Jurkat, Clone E6-1 (cell line): Measurements from ENCODE around the gene CTNND2.
"Not testable (repeated sequence)": the region's sequence is repeated elsewhere in the genome, so short reads cannot be mapped to it uniquely, and the experiment has no call there.

Experiments used
- DNase-seq: peaks from one replicate; pipeline ENCODE4 v3.0.0-alpha.2; 2011; ENCODE audit warnings: low read depth, low spot score
- H3K4me3 ChIP-seq: 2 replicates; pipeline ENCODE4 v1.5.1; 2011; ENCODE audit warnings: mild to moderate bottlenecking, low read length, control low read depth, moderate library complexity

The CTNND2 gene

DNA sequence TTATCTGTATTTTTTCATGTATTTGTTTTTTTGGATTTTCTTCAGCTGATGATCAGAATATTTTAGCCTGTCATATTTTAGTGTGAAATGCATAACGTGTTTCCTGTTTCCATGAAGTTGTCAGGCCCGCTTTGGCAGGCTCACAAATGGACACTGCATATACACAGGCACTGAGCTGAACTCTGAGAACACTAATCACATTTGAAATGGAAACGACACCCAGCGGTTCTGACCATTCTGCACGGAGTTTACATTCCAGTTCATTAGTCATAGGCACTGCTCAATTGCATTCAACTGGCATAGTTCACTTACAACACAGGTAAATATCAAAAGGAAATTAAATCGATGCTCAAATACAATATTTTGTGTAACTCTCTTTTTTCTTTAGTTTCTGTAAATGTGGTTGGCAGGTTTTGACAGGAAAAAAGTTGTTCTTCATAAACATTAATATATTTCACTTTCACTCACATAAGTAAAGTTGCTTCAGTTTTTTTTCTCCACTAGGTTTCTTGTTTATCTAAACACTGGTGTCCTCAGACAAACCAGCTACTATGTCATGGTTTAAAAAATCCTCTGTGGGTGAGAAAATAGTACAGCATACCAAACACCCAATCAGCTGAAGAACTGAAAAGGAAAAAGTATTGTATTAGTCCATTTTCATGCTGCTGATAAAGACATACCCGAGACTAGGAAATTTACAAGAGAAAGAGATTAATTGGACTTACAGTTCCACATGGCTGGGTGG, 584.2 kb downstream of the CTNND2 start:
- H3K4me3 ChIP-seq, result no peak overlapping the region
- no peak for DNase-seq

- H3K4me3 ChIP-seq, DNase-seq: not testable (repeated sequence)
Measured at GRCh38 chr5:11313694-11314093, 590.6 kb downstream of the CTNND2 start.

DNA sequence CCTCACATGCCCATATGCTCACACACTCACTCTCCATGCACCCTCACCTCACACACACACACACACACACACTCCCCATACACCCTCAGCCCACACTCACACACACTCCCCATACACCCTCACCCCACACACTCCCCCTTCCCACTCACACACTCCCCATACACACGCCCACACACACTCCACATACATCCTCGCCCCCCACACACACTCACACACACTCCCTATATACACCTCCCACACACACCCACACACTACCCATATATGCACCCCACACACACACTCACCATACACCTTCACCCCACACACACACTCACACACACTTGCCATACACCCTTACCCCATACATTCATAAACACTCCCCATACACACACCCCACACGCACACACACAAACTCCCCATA, 592.5 kb downstream of the CTNND2 start:
- no peak overlapping the region for H3K4me3 ChIP-seq
- DNase-seq, result no peak

GRCh38 chr5:11311272-11311671, 593.0 kb downstream of the CTNND2 start:
- no peak overlapping the region for H3K4me3 ChIP-seq
- no peak for DNase-seq

- no peak overlapping the region for H3K4me3 ChIP-seq
- no peak for DNase-seq
Measured at GRCh38 chr5:11310158-11310557, 594.1 kb downstream of the CTNND2 start.

- no peak overlapping the region for H3K4me3 ChIP-seq
Measured at GRCh38 chr5:11306365-11306764, 597.9 kb downstream of the CTNND2 start.

DNA sequence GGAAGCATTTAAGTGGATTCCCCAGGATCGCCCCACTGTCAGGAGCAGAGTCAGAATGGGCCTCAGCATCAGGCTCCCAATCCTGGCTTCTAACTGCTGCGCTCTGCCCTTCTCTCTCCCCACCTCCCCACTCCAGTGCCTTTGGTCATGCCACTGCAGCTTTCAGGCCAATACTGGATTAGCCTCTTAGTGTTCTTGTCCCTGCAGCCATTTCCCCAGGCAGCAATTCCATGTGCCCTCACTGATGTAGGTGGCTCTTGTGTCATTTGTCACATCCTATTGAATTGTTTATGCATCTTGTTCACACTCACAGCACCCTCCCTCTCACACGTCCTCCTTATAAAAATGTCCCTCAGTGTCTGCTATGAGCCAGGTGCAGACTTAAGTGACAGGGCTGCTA, 599.0 kb downstream of the CTNND2 start:
- H3K4me3 ChIP-seq, result no peak overlapping the region
- DNase-seq, result no peak

More at GRCh38 chr5:11306365-11306764, 597.9 kb downstream of the CTNND2 start:
- DNase-seq, result no peak

DNA sequence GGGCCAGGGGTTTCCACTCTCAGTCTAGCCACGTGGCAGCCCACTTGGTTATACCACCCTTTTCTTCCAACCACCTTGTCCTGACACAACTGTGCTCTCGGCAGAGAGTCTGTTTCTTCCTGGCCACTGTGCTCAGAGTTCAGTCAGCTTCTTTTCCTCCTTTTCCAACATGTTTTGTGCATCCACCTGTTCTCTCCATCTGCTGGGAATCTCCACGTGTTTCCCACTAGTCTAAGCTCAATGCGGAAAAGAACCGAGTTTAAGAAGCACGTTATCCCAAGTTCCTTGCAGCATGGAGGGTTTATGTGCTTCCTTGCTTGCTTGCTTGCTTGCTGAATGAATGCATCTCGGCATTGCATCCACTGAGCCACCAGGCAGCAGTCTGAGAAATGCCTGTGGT, 599.6 kb downstream of the CTNND2 start:
- no peak for DNase-seq
- no peak overlapping the region for H3K4me3 ChIP-seq

DNA sequence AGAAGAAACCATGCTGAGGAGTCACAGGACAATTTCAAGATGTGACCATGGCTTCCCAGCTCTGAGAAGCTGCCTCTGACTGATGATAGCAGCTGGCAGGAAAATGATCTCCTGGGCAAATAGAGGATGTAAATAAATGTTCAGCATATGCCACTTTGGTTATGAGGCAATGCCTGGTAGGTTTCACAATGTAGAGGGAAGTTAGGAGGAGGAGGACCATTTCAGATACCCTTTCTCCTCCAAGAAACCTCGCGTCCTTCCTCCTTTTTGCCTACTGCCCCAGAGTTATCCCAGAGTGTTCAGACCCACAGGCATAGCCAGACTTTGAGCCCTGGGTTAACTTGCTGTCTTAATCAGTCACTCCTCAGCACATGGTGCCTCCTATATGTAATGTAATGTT, 601.6 kb downstream of the CTNND2 start:
- DNase-seq, result no peak

GRCh38 chr5:11301171-11301570, 603.1 kb downstream of the CTNND2 start:
- H3K4me3 ChIP-seq, result no peak overlapping the region
- DNase-seq, result no peak

More for the DNA sequence above, 601.6 kb downstream of the CTNND2 start:
- H3K4me3 ChIP-seq, result no peak overlapping the region

DNA sequence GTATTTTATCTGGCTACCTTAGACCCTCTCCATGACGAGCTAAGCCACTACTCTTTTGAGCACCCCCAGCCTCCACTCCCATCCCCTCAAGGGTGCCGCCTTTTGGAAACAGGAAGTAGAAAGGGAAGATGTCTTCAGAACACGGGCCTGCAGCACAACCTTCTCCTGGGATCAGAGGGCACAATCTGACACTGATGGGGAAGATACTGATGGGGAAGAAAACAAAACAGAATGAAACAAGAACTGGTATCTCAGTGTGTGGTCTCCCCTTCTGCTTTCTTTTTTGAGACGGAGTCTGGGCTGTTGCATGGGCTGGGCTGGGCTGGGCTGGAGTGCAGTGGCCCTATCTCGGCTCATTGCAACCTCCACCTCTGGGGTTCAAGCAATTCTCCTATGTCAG, 603.5 kb downstream of the CTNND2 start:
- H3K4me3 ChIP-seq, result no peak overlapping the region
- DNase-seq, result no peak

DNA sequence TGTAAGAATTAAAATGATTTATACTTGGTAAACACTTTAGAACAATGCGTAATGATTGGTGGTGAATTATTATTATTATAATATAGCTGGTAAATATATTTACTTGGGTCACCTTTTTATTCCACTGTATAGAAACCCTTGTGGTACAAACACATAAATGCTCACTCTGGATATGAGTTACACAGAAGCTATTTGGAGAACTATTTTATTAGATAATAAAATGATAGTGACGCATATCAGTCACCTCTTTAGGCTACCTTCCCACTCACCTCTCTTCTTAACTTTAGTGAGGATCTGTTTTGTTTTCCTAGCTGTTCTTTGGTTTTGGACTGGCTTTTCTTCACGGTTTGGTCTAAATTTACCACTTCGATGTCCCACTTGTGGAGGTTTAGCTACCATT, 605.4 kb downstream of the CTNND2 start:
- no peak for DNase-seq

GRCh38 chr5:11293523-11293922, 610.7 kb downstream of the CTNND2 start:
- no peak for DNase-seq

More for the DNA sequence above, 605.4 kb downstream of the CTNND2 start:
- H3K4me3 ChIP-seq, result no peak overlapping the region

GRCh38 chr5:11292648-11293356, 611.4 kb downstream of the CTNND2 start:
- no peak overlapping the region for H3K4me3 ChIP-seq
- no peak for DNase-seq

More at GRCh38 chr5:11293523-11293922, 610.7 kb downstream of the CTNND2 start:
- H3K4me3 ChIP-seq, result no peak overlapping the region

GRCh38 chr5:11289733-11290132, 614.5 kb downstream of the CTNND2 start:
- no peak overlapping the region for H3K4me3 ChIP-seq
- DNase-seq, result no peak

- DNase-seq, result no peak
- no peak overlapping the region for H3K4me3 ChIP-seq
Measured at GRCh38 chr5:11289208-11289607, 615.0 kb downstream of the CTNND2 start.

- H3K4me3 ChIP-seq, result no peak overlapping the region
- no peak for DNase-seq
Measured at GRCh38 chr5:11281842-11282241, 622.4 kb downstream of the CTNND2 start.

GRCh38 chr5:11277323-11277722, 626.9 kb downstream of the CTNND2 start:
- no peak for DNase-seq
- no peak overlapping the region for H3K4me3 ChIP-seq

DNA sequence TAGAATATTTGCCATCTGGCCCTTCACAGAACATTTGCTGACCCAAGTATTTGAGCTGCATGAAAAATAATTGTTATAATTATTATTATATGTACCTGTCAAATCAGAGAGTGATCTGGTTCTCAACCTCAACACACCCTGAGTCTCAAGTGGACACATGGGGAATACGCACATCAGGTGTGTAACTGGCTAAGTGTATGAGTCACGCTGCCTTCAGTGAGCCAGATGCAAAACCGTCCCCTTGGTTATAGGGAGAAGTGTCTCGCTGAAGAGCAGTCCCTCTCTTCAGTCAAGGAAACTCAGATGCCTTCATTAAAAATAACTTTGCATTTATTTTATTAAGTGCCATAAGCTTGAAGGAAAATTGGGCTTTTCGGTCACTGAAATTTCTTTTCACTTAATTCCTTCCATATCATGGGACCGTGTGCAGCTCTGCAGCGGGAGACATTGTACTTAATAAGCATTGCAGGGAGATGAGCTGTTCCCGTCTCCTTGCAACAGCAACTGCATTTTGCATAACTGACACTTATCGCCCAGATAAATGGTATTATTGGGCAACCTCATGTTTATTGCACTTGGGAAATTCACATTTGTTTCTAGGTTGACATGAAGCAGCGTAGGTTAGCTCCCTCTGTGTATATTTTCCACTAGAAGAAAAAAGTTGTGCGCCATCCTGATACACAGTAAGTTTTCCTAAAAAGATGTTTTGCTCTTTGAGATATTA, 630.9 kb downstream of the CTNND2 start:
- no peak for DNase-seq
- H3K4me3 ChIP-seq, result no peak overlapping the region

- no peak overlapping the region for H3K4me3 ChIP-seq
- no peak for DNase-seq
Measured at GRCh38 chr5:11269515-11269914, 634.7 kb downstream of the CTNND2 start.
